ENCODE results near the gene ELAVL3.

The ELAVL3 gene

DNA sequence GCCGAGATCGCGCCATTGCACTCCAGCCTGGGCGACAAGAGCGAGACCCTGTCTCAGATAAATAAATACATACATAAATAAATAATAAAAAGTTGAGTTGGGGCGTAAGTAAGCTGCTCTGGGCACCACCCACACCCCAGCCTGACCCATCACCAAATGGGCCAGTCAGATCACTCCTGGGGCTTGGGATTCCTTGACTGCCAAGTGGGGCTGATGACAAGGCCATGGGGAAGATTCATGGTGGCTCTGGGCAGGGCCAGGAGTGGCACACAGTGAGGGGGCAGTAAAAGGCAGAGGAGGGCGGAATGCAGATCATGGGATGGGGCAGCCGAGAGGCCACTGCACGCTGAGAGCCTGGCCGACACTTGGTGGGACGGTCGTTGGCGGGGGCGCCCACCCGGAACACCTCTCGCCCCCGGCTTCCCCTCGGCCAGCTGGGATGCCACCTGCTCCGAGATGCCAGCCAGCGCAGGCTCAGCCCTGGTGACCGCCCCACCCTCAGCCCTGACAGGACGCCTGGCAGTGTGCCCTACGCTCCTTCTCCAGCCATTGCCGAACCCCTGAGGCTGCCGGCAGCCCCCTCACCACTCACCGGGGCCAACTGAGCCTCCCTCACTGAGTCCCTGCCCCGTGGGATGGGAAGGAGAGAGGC is 13.9 kb upstream of the ELAVL3 start:
- TF ChIP-seq, protein P1, sequence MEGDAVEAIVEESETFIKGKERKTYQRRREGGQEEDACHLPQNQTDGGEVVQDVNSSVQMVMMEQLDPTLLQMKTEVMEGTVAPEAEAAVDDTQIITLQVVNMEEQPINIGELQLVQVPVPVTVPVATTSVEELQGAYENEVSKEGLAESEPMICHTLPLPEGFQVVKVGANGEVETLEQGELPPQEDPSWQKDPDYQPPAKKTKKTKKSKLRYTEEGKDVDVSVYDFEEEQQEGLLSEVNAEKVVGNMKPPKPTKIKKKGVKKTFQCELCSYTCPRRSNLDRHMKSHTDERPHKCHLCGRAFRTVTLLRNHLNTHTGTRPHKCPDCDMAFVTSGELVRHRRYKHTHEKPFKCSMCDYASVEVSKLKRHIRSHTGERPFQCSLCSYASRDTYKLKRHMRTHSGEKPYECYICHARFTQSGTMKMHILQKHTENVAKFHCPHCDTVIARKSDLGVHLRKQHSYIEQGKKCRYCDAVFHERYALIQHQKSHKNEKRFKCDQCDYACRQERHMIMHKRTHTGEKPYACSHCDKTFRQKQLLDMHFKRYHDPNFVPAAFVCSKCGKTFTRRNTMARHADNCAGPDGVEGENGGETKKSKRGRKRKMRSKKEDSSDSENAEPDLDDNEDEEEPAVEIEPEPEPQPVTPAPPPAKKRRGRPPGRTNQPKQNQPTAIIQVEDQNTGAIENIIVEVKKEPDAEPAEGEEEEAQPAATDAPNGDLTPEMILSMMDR (IDR thresholded peaks at IDR 0.05; ENCODE audit: borderline replicate concordance, control extremely low read depth, extremely low read depth, insufficient read depth, missing control alignments) = no peak
- in situ Hi-C loops (cut with MboI; ENCODE audit: low sequenced_read_pairs, unreplicated experiment) = no loop called here
- no peak for DNase-seq (ENCODE audit: low spot score)

GRCh38 chr19:11489378-11489777 is 8.5 kb upstream of the ELAVL3 start:
- in situ Hi-C loops (cut with MboI; ENCODE audit: low sequenced_read_pairs, unreplicated experiment) = no loop called here
- TF ChIP-seq, protein P1 (IDR thresholded peaks at IDR 0.05; ENCODE audit: borderline replicate concordance, control extremely low read depth, extremely low read depth, insufficient read depth, missing control alignments) = no peak
- DNase-seq (ENCODE audit: low spot score) = no peak

DNA sequence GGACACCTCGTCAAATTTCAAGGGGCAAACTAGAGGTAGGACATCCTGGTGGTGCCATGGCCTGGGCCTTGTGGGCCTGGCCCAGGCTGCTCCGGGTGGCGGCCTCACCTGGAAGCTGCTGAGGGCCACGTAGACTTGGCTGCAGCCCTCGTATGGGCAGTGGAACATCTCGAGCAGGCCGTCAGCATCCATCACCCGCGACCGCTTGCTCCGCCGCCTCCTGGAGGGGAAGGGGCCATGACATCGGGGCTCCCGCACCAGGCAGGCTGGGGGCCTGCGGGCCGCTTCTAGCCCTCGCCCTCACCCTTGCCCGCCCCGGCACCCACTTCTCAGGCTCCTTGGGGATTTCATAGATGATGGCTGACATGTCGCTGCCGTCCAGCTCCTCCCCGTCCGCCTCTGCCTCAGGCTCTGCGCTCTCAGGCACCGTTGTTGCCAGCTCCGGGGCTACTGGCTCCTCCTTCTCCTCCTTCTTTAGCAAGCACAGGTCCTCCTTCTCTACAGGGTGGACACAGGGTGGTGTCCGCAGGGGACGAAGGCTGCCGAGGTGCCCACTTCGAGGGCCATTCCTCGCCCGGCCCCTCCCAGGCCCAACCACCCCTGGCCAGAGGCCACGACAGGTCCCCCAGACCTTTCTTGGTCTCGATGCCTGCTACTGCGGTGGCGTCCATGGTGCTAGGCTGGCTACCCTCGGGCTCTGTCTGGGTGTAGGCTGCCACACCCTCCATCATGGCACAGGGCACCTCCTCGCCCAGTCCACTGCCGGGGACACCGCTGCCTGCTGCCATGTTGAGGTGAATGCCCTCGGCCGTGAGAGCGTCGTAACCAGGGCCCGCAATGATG is 6.0 kb upstream of the ELAVL3 start:
- in situ Hi-C loops (cut with MboI; ENCODE audit: low sequenced_read_pairs, unreplicated experiment) = no loop called here
- DNase-seq (ENCODE audit: low spot score) = no peak
- TF ChIP-seq, protein P1 (IDR thresholded peaks at IDR 0.05; ENCODE audit: borderline replicate concordance, control extremely low read depth, extremely low read depth, insufficient read depth, missing control alignments) = no peak

- no peak for DNase-seq (ENCODE audit: low spot score)
- in situ Hi-C loops (cut with MboI; ENCODE audit: low sequenced_read_pairs, unreplicated experiment) = no loop called here
- TF ChIP-seq, protein P1 (IDR thresholded peaks at IDR 0.05; ENCODE audit: borderline replicate concordance, control extremely low read depth, extremely low read depth, insufficient read depth, missing control alignments) = no peak
Observed at GRCh38 chr19:11485245-11485837, 4.5 kb upstream of the ELAVL3 start.

DNA sequence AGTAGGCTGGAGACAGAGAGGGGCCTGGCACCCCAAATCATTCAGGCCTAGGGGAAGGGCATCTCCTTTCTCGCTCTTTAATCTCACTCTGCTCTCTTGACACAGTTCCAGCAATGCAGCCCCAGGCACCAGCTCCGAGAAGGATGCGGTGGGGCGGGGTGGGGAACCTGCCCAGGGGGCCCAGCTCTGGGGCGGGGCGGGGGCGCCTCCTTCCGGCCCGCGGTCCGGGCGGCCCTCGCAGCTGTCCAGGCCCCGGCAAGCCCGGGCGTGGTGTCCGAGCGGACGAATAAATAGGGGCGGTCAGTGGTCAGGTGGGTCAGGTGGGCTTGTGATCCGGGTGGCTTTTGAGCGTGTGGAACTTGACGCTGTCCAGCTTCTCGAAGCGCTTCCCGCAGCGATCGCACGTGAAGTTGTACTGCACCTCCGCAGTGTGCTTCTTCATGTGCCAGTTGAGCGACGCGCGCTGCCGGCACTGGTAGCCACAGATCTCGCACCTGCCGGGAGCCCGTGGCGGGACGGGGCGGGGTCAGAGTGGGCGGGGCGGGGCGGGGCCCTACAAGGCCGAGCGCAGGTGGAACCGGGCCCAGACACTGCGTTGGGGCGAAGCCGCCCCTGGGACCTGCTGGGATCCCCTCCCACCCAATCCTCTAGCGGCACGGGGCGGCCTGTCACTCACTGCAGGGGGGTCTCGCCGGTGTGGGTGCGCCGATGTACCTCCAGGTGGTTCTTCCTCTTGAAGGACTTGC is 2.7 kb upstream of the ELAVL3 start:
- DNase-seq (ENCODE audit: low spot score) = no peak
- TF ChIP-seq, protein P1 (IDR thresholded peaks at IDR 0.05; ENCODE audit: borderline replicate concordance, control extremely low read depth, extremely low read depth, insufficient read depth, missing control alignments) = no peak
- in situ Hi-C loops (cut with MboI; ENCODE audit: low sequenced_read_pairs, unreplicated experiment) = no loop called here

DNA sequence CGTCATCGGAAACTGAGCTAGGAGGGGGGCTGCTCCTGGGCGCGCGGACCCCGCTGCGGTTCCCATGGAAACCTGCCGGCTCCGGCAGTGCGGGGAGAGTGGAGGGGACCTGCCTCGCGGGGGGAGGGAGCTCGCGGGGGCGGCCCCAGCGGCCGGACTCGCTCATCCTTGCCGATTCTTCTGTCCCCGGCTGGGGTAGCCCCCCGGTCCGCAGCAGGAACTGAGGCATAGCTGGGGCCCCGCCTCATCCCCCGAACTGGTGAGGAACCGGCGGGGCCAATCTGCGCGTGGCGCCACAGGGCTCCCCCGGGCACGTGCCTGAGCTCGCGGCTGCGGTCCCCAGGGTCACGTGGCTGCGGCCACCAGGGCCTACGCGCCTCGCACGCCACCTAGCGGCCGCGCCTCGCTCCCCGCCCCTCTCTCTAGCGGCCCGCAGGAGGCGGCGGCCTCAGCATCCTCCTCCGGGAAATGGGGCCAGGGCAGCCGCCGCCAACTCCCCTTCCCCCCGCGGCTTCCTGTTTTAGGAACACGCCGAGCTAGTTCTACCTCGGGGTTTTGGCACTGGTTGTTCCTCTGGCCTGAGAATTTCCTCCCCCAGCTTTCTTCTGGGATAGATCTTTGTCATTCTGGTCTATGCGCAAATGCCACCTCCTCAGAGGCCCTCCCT is 1.7 kb upstream of the ELAVL3 start:
- TF ChIP-seq, protein P1 (IDR thresholded peaks at IDR 0.05; ENCODE audit: borderline replicate concordance, control extremely low read depth, extremely low read depth, insufficient read depth, missing control alignments) = peak; percentile 100
- in situ Hi-C loops (cut with MboI; ENCODE audit: low sequenced_read_pairs, unreplicated experiment) = no loop called here
- peak; percentile 95 for DNase-seq (ENCODE audit: low spot score)

Data from GM13976 (cell line).